ENCODE data around the gene DUSP1. TPM values are rescaled to one million over a fixed set of nuclear protein-coding genes. Genes with fewer than 3 reads are reported as not detected.
"Not testable (repeated sequence)": the region's sequence is repeated elsewhere in the genome, so short reads cannot be mapped to it uniquely, and the experiment has no call there.

Gene DUSP1
- total and polyA plus RNA-seq, 9 donors: 38.0 to 167 (median 93.5) TPM

DNA sequence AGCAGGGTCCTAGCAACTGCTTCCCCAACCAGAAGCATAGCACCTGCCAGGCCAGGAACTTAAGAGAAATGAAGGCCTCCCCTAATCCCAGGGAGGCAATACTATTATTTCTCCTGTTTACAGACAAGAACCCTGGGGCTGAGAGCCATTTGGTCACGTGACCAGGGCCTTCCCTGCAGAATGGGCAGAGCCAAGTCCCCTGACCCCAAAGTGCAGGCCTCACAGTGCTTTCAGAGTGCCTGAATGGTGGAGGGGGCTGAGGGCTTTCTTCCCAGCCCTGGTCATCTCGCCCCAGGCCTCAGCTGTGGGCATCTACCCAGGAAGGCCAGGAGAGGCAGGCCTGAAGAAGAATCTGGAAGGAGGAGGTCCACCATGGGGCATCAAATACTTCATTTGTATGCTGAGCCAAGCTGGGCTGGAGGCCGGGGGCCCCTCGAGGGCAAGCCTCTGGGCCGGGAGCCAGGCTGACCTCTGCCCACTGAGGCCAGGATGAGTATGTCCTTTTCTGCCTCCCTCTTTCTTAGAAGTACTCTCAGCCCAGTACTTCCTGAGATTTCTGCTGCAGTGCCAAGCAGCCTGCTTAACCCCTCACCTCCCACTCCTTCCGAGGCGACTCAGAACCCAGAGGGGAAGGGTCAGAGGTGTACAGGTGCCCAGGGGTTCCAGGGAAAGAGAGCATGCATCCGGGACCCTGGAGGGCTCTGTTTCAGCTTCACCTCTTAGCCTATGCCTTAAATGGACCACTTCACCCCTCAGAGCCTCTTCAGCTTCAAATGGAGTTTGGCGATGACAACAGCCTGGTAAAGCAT is 18.9 kb upstream of the DUSP1 start:
- 53% methylated on average over 7 of the region's 9 CpGs for WGBS (ENCODE audit: insufficient coverage)
- Histone ChIP-seq H3K4me3 (ENCODE audit: low read length) (no peak overlapping the region), H3K27ac (ENCODE audit: low read length) (peak overlapping the region; percentile 66), H3K36me3 (ENCODE audit: control insufficient read depth, insufficient read depth, low read length) (no peaks in the 10 kb centered on the region), H3K9me3 (replicated peaks; ENCODE audit: control insufficient read depth, low read depth, low read length) (no peaks in the 10 kb centered on the region), H3K27me3 (ENCODE audit: control insufficient read depth, insufficient read depth, low read length) (no peaks in the 10 kb centered on the region), H3K4me1 (ENCODE audit: control insufficient read depth, insufficient read depth, low read length) (peaks cover 67% of the 10 kb centered on the region)
- no peak for DNase-seq

GRCh38 chr5:172788771-172789686 is 18.0 kb upstream of the DUSP1 start:
- Histone ChIP-seq H3K27ac (ENCODE audit: low read length) (peak overlapping the region; percentile 66), H3K36me3 (ENCODE audit: control insufficient read depth, insufficient read depth, low read length) (no peaks in the 10 kb centered on the region), H3K9me3 (replicated peaks; ENCODE audit: control insufficient read depth, low read depth, low read length) (no peaks in the 10 kb centered on the region), H3K27me3 (ENCODE audit: control insufficient read depth, insufficient read depth, low read length) (no peaks in the 10 kb centered on the region), H3K4me1 (ENCODE audit: control insufficient read depth, insufficient read depth, low read length) (peaks cover 59% of the 10 kb centered on the region), H3K4me3 (ENCODE audit: low read length) (no peak overlapping the region)
- no peak for DNase-seq
- WGBS (ENCODE audit: insufficient coverage): 67% methylated on average over 9 of the region's 21 CpGs

- not testable (repeated sequence) for H3K4me3 ChIP-seq (ENCODE audit: low read length); H3K9me3 ChIP-seq (replicated peaks; ENCODE audit: control insufficient read depth, low read depth, low read length); H3K36me3 ChIP-seq (ENCODE audit: control insufficient read depth, insufficient read depth, low read length); H3K27me3 ChIP-seq (ENCODE audit: control insufficient read depth, insufficient read depth, low read length); H3K27ac ChIP-seq (ENCODE audit: low read length); DNase-seq
- 22% methylated on average over 1 of the region's 3 CpGs for WGBS (ENCODE audit: insufficient coverage)
- H3K4me1 ChIP-seq (ENCODE audit: control insufficient read depth, insufficient read depth, low read length): peaks cover 44% of the 10 kb centered on the region
Measured at GRCh38 chr5:172787538-172787937, 16.5 kb upstream of the DUSP1 start.

DNA sequence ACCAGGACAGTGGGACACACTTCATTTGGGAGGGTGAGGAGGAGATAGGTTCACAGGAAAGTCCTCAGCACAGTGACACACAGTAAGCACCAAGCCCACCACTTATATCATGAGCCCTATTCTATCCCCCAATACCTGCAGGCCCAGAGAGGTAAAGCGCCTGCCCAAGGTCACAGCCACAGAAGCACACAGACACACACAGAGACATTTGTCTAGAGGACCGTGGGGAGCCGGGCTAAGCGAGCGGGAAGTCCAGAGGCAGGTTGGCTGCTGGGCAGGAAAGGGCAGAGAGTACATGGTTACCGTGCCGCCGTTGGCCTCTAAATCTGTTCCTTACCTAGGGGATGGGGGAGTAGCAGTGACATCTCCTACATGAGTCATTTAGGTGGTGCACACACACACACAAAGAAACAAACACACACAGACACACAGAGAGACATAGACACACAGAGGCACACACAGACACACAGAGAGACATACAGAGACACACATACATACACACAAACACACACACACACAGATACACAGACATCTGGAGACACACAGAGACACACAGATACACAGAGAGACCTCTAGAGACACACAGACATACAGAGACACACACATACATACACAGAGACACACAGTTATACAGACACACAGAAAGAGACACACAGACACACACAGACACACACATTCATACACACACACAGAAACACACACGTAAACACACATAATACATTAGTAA is 15.9 kb upstream of the DUSP1 start:
- Histone ChIP-seq H3K9me3 (replicated peaks; ENCODE audit: control insufficient read depth, low read depth, low read length) (no peaks in the 10 kb centered on the region), H3K4me3 (ENCODE audit: low read length) (no peak overlapping the region), H3K27ac (ENCODE audit: low read length) (no peak overlapping the region), H3K4me1 (ENCODE audit: control insufficient read depth, insufficient read depth, low read length) (peaks cover 38% of the 10 kb centered on the region), H3K36me3 (ENCODE audit: control insufficient read depth, insufficient read depth, low read length) (no peaks in the 10 kb centered on the region), H3K27me3 (ENCODE audit: control insufficient read depth, insufficient read depth, low read length) (no peaks in the 10 kb centered on the region)
- WGBS (ENCODE audit: insufficient coverage): no CpG with 5 or more reads among the region's 9 CpGs
- DNase-seq: no peak

- no peak for DNase-seq
- H3K36me3 ChIP-seq (ENCODE audit: control insufficient read depth, insufficient read depth, low read length): no peaks in the 10 kb centered on the region
- no peak overlapping the region for H3K4me3 ChIP-seq (ENCODE audit: low read length)
- 80% methylated on average over 3 of the region's 7 CpGs for WGBS (ENCODE audit: insufficient coverage)
- no peaks in the 10 kb centered on the region for H3K27me3 ChIP-seq (ENCODE audit: control insufficient read depth, insufficient read depth, low read length)
- H3K4me1 ChIP-seq (ENCODE audit: control insufficient read depth, insufficient read depth, low read length): peaks cover 25% of the 10 kb centered on the region
- H3K27ac ChIP-seq (ENCODE audit: low read length): no peak overlapping the region
- no peaks in the 10 kb centered on the region for H3K9me3 ChIP-seq (replicated peaks; ENCODE audit: control insufficient read depth, low read depth, low read length)
Measured at GRCh38 chr5:172785429-172786088, 14.6 kb upstream of the DUSP1 start.

DNA sequence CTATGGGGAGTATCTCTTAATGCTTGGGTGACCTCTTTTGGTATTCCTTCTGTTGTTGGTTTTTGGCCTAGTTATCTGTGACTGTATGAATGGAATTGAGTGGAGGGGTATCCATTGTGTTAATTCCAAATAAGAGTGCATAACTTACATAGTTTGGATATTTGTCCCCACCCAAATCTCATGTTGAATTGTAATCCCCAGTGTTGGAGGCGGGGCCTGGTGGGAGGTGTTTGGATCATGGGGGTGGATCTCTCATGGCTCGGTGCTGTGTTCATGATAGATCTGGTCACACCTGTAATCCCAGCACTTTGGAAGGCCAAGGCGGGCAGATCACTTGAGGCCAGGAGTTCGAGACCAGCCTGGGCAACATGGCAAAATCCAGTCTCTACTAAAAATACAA is 13.2 kb upstream of the DUSP1 start:
- not testable (repeated sequence) for DNase-seq; H3K27ac ChIP-seq (ENCODE audit: low read length); H3K4me3 ChIP-seq (ENCODE audit: low read length); H3K9me3 ChIP-seq (replicated peaks; ENCODE audit: control insufficient read depth, low read depth, low read length); H3K36me3 ChIP-seq (ENCODE audit: control insufficient read depth, insufficient read depth, low read length); H3K27me3 ChIP-seq (ENCODE audit: control insufficient read depth, insufficient read depth, low read length)
- peaks cover 11% of the 10 kb centered on the region for H3K4me1 ChIP-seq (ENCODE audit: control insufficient read depth, insufficient read depth, low read length)
- WGBS (ENCODE audit: insufficient coverage): no CpG with 5 or more reads among the region's 4 CpGs

DNA sequence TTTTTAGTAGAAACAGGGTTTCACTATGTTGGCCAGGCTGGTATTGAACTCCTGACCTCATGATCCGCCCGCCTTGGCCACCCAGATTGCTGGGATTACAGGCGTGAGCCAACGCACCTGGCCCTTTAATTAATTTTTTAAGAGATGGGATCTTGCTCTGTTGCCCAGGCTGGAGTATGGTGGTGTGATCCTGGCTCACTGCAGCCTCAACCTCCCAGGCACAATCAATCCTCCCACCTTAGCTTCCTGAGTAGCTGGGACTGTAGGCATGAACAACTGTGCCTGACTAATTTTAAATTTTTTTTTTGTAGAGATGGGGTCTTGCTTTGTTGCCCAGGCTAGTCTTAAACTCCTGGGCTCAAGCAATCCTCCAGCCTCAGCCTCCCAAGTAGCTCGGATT is 12.3 kb upstream of the DUSP1 start:
- not testable (repeated sequence) for H3K27ac ChIP-seq (ENCODE audit: low read length); H3K9me3 ChIP-seq (replicated peaks; ENCODE audit: control insufficient read depth, low read depth, low read length); H3K4me1 ChIP-seq (ENCODE audit: control insufficient read depth, insufficient read depth, low read length); DNase-seq; H3K27me3 ChIP-seq (ENCODE audit: control insufficient read depth, insufficient read depth, low read length); H3K36me3 ChIP-seq (ENCODE audit: control insufficient read depth, insufficient read depth, low read length); H3K4me3 ChIP-seq (ENCODE audit: low read length)
- 80% methylated on average over 1 of the region's 5 CpGs for WGBS (ENCODE audit: insufficient coverage)

- Histone ChIP-seq H3K9me3 (replicated peaks; ENCODE audit: control insufficient read depth, low read depth, low read length) (no peaks in the 10 kb centered on the region), H3K27me3 (ENCODE audit: control insufficient read depth, insufficient read depth, low read length) (no peaks in the 10 kb centered on the region), H3K36me3 (ENCODE audit: control insufficient read depth, insufficient read depth, low read length) (no peaks in the 10 kb centered on the region), H3K27ac (ENCODE audit: low read length) (no peak overlapping the region), H3K4me3 (ENCODE audit: low read length) (no peak overlapping the region), H3K4me1 (ENCODE audit: control insufficient read depth, insufficient read depth, low read length) (peaks cover 5% of the 10 kb centered on the region)
- 96% methylated on average over 5 of the region's 7 CpGs for WGBS (ENCODE audit: insufficient coverage)
- no peak for DNase-seq
Measured at GRCh38 chr5:172782169-172783039, 11.4 kb upstream of the DUSP1 start.

DNA sequence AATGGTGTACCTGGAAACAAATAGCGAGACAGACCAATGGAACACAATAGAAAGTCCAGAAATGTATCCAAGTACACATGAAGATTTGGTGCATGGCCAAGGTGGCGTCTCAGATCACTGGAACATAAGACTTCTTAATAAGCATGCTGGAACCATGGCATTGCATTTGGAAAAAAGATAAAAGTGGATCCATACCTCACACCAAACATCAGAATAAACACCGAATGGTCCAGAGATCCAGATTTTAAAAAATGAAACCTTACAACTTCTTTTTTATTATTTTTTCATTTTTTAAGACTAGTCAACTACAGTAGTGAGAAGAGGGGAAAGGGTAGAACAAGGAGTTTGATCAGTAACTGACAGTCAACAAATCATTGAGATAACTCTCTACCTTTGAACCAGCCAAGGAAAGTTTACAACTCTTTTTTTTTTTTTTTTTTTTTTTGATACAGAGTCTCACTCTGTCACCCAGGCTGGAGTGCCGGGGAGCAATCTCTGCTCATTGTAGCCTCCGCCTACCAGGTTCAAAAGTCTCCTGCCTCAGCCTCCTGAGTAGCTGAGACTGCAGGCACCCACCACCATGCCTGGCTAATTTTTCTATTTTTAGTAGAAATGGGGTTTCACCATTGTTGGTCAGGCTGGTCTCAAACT is 8.8 kb upstream of the DUSP1 start:
- DNase-seq: no peak
- H3K4me3 ChIP-seq (ENCODE audit: low read length): no peak overlapping the region

More for the DNA sequence above, 8.8 kb upstream of the DUSP1 start:
- Histone ChIP-seq H3K36me3 (ENCODE audit: control insufficient read depth, insufficient read depth, low read length) (no peaks in the 10 kb centered on the region), H3K27ac (ENCODE audit: low read length) (no peak overlapping the region), H3K4me1 (ENCODE audit: control insufficient read depth, insufficient read depth, low read length) (peaks cover 8% of the 10 kb centered on the region), H3K27me3 (ENCODE audit: control insufficient read depth, insufficient read depth, low read length) (no peaks in the 10 kb centered on the region), H3K9me3 (replicated peaks; ENCODE audit: control insufficient read depth, low read depth, low read length) (no peaks in the 10 kb centered on the region)
- WGBS (ENCODE audit: insufficient coverage): no CpG with 5 or more reads among the region's 5 CpGs

Measured in muscle of leg (tissue), 11 donors.